ENCODE measurements around the gene POC1A. TPM values are rescaled to one million over a fixed set of nuclear protein-coding genes. Genes with fewer than 3 reads are reported as not detected.

Gene POC1A
- total and polyA plus RNA-seq, 2 of the 8 experiments (the other 6 are each of a cell fraction or from before 2014, with no cell fraction given) = 35.7 to 39.2 TPM

DNA sequence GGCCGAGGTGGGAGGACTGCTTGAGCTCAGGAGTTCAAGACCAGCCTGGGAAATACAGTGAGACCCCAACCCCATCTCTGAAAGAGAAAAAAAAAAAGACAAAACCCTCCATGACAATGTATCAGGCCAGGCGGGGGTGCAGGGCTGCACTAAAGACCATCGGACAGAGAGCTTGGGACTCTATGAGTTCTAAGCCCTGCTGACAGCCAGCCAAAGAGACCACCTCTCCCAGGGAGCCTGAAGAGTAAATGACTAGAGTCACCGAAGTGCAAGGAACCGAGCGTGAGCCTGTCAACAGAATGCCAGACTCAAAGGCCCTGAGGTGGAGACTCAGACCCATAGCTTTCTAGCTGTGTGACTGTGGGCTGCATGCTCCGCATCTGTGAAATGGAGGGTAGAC is 12.5 kb downstream of the POC1A start:
- Histone ChIP-seq H2BK5ac (ENCODE audit: low read depth, low read length) (no peak overlapping the region), H2BK120ac (replicated peaks; ENCODE audit: low read depth, low read length) (no peak overlapping the region), H4K91ac (replicated peaks; ENCODE audit: insufficient read length, low read length) (no peak overlapping the region), H3K9ac (replicated peaks in 1 of 4; ENCODE audit: extremely low read depth in 1 of 4, low read depth in 3 of 4, low read length in 3 of 4) (no peak overlapping the region), H2BK20ac (ENCODE audit: low read length) (no peak overlapping the region), H3K23me2 (ENCODE audit: low read depth, low read length) (no peaks in the 10 kb centered on the region), H3K23ac (ENCODE audit: insufficient read length) (no peak overlapping the region), H4K8ac (ENCODE audit: extremely low read depth, insufficient read depth, low read length) (no peak overlapping the region), H3K4me3 (ENCODE audit: extremely low read depth in 1 of 4, insufficient read depth in 2 of 4, low read depth in 3 of 4, low read length in 4 of 4) (no peak overlapping the region), H3K79me1 (ENCODE audit: low read depth, low read length) (no peaks in the 10 kb centered on the region; the same call in 1 of the 2 replicates), H3K79me2 (ENCODE audit: control insufficient read depth in 1 of 2, insufficient read depth in 2 of 2, low read length in 2 of 2) (no peaks in the 10 kb centered on the region), H4K20me1 (replicated peaks in 1 of 2; ENCODE audit: control insufficient read depth in 1 of 2, insufficient read depth in 2 of 2, low read length in 2 of 2) (peaks cover 3 to 25% of the 10 kb centered on the region in 2 experiments), H3K4ac (replicated peaks; ENCODE audit: insufficient read length, low read depth, low read length) (no peak overlapping the region), H3K27me3 (replicated peaks in 1 of 4; ENCODE audit: control insufficient read depth in 3 of 4, extremely low read depth in 1 of 4, insufficient read depth in 3 of 4, low read length in 3 of 4) (no peaks in the 10 kb centered on the region), H2AK5ac (ENCODE audit: low read depth, low read length) (no peak overlapping the region), H3K56ac (replicated peaks; ENCODE audit: insufficient read length, low read depth, low read length) (no peak overlapping the region), H3K14ac (ENCODE audit: insufficient read length) (no peak overlapping the region), H3K9me3 (ENCODE audit: insufficient read depth in 2 of 2, low read depth in 1 of 2, low read length in 1 of 2) (no peaks in the 10 kb centered on the region), H3K27ac (ENCODE audit: low read depth, low read length) (no peak overlapping the region), H3K4me2 (ENCODE audit: insufficient read depth in 1 of 2, low read depth in 2 of 2, low read length in 2 of 2) (no peak overlapping the region), H2BK15ac (ENCODE audit: low read length) (no peak overlapping the region), H2AFZ (ENCODE audit: low read length) (no peak overlapping the region), H3K18ac (ENCODE audit: extremely low read depth, low read length) (no peak overlapping the region), H3K4me1 (replicated peaks in 1 of 4; ENCODE audit: control insufficient read depth in 3 of 4, insufficient read depth in 4 of 4, low read length in 3 of 4) (no peaks in the 10 kb centered on the region; a peak in 2 of 7 replicates), H4K5ac (ENCODE audit: insufficient read length, low read depth, low read length) (no peak overlapping the region), H2BK12ac (ENCODE audit: low read depth, low read length) (no peak overlapping the region), H3K36me3 (ENCODE audit: control insufficient read depth in 2 of 4, insufficient read depth in 4 of 4, low read length in 3 of 4) (peaks cover 9 to 42% (median 27%) of the 10 kb centered on the region in 4 experiments; a peak in 7 of 8 replicates)
- DNase-seq (ENCODE audit: low read depth in 1 of 2, low spot score in 2 of 2) (no peak), FAIRE-seq (no peak)
- ChIA-PET CTCF (ENCODE audit: partially characterized antibody) (interaction anchor here (0.7 to 14.6 kb wide), 6 partner anchors 12 to 404 kb away, joined by 3 to 148 read pairs (median 29); partner anchors contain the start of gene DUSP7), POLR2A (ENCODE audit: partially characterized antibody) (interaction anchor here (1.2 to 1.9 kb wide), 4 partner anchors 13 to 149 kb away, joined by 3 to 6 read pairs (median 4); partner anchors contain the start of genes POC1A and RPL29)
- TF ChIP-seq CEBPB (IDR thresholded peaks at IDR 0.05; ENCODE audit: low read depth, low read length) = no peak
- TF ChIP-seq CHD2 (IDR thresholded peaks at IDR 0.05; ENCODE audit: low read length) = no peak
- TF ChIP-seq CHD1 (IDR thresholded peaks at IDR 0.05; ENCODE audit: low read depth, low read length) = no peak
- TF ChIP-seq MAFK (IDR thresholded peaks at IDR 0.05; ENCODE audit: low read depth, low read length) = no peak
- no peak for TF ChIP-seq PHF8 (conservative IDR thresholded peaks at IDR 0.05; ENCODE audit: low read depth, low read length)
- TF ChIP-seq NRF1 (IDR thresholded peaks at IDR 0.05; ENCODE audit: low read depth, low read length) = no peak
- TF ChIP-seq RXRA (IDR thresholded peaks at IDR 0.05; ENCODE audit: insufficient read depth, low read depth, low read length) = no peak
- TF ChIP-seq TAF7 (optimal IDR thresholded peaks at IDR 0.05; ENCODE audit: borderline replicate concordance, low read depth, low read length) = no peak
- no peak for TF ChIP-seq KDM1A (IDR thresholded peaks at IDR 0.05; ENCODE audit: borderline replicate concordance, low read length)
- TF ChIP-seq SIRT6 (IDR thresholded peaks at IDR 0.05; ENCODE audit: low read length) = no peak
- TF ChIP-seq GABPA (IDR thresholded peaks at IDR 0.05; ENCODE audit: borderline replicate concordance, insufficient read depth, low read length) = no peak
- TF ChIP-seq JUND (IDR thresholded peaks at IDR 0.05; ENCODE audit: low read length) = no peak
- TF ChIP-seq POLR2A (IDR thresholded peaks at IDR 0.05; ENCODE audit: control extremely low read depth in 1 of 2, low read depth in 2 of 2, low read length in 2 of 2) = no peak
- no peak for TF ChIP-seq GTF2F1 (IDR thresholded peaks at IDR 0.05; ENCODE audit: borderline replicate concordance, low read depth, low read length)
- TF ChIP-seq HDAC6 (IDR thresholded peaks at IDR 0.05; ENCODE audit: low read depth, low read length) = no peak
- WGBS, 2 experiments (ENCODE audit: extremely low coverage in 1 of 2, insufficient coverage in 1 of 2, insufficient read length in 1 of 2, insufficient replicate concordance in 2 of 2, low coverage in 1 of 2, low lambda C conversion rate in 2 of 2, missing lambda C conversion rate in 1 of 2) = 92% methylated on average over 7 of the region's 7 CpGs; no CpG with 5 or more reads in 1 of the 2 experiments

Measured in H1 (cell line).